GM19324 (cell line): ENCODE measurements around the gene LSM8.
"Not testable (repeated sequence)": the region's sequence is repeated elsewhere in the genome, so short reads cannot be mapped to it uniquely, and the experiment has no call there.

Experiments used
- ATAC-seq: cut with Tn5 transposase; IDR thresholded peaks from one replicate; pipeline ENCODE4 v1.9.1; 2021; ENCODE audit warnings: mild to moderate bottlenecking, moderate library complexity; ENCODE audit not compliant: unreplicated experiment, low FRiP score

LSM8 gene

DNA sequence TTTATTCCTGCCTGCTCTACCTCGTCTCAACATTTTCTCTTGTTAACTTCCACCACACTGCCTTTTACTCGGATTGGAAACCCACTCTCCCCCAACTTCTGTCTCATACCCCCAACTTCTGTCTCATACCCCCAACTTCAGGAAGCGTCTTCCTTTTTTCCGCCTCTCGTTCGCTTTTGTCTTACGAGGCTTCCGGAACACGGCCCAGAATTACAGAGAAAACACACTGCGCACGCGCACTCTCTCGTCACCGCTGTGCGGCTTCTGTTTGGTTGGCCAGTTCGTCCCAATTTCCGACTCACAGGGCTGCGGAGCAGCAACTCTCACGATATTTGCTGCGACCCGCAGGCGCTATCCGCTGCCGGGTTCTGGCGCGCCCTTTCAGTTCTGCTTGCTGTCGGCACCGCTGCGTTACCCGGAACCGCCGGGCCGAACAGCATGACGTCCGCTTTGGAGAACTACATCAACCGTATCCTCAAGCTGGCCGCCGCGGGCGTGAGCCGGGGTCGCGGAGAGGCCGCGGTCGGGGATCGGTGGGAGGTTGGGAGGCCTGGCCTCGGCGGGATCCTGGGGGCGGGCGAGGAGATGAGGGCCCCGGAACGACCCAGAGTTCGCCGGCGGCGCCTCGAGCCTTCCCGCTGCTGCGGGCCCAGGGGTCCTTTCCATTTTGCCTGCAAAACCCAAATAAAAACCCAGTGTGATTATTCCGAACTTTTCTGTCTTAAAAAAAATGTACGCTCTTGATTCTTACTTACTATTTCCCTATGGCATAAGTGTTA lies at the start of gene LSM8:
TSS of gene LSM8 (plus strand) at position 379 of the 779 bp plus-strand sequence. CDS start at position 439, 60 bp downstream.
- peak; percentile 100 for ATAC-seq

GRCh38 chr7:118134420-118134819 lies 49.5 kb upstream of the LSM8 start:
- not testable (repeated sequence) for ATAC-seq

DNA sequence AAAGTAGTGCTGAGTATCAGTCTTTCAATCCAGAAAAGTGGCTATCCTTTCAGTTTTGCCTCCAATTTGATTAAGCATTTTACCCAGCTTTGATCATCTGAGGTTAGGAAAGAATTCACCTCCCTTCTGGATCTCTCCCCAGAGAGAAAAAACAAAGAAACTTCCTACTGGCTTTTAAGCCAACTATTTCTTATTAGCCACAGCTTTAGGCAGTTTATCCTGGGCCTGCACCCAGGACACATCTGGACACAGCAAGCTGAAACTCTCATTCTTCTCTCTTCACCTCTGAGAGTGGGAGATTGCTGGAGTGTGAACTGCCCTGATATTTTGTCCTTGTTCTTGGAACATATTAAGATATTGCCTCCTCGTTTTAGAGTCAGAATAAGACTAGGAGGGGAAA lies 43.5 kb upstream of the LSM8 start:
- ATAC-seq: no peak

GRCh38 chr7:118142012-118142411 lies 42.0 kb upstream of the LSM8 start:
- no peak for ATAC-seq

DNA sequence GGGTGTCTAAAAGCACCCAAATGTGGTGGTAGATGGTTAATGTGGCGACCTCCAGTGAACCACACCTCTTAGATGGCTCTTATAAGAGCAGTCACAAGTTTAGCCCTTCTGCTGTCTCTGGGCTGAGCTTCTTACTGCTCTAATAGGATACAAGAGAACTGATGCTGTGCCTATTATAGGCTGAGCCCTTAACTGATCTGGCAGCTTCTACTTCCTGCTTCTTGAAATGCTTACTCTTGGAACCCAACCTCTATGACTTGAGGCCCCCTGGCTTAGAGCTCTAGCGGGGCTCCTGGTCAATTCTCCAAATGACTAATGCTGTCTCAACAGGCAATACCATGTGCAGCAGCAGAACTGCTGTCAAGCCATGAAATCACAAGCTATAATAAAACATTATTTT lies 35.0 kb upstream of the LSM8 start:
- ATAC-seq: no peak

DNA sequence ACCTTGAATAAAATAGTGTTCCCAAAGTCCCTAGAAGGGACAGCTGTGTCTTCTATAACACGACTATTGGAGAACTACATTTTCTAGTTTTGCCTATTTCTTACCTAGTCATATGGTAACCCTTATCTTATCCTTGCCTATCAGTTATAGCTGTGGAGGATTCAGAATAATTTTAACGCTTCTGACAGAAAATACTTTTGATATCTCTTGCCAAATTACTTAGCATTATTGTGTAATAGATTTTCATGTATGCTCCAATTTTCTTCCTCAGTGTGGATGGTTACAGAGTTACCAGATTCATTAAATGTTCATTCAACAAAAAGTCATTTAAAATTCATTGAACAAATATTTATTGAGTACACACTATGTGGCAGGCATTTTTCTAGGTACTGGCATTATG lies 34.6 kb upstream of the LSM8 start:
- no peak for ATAC-seq

GRCh38 chr7:118151671-118152070 lies 32.3 kb upstream of the LSM8 start:
- no peak for ATAC-seq

DNA sequence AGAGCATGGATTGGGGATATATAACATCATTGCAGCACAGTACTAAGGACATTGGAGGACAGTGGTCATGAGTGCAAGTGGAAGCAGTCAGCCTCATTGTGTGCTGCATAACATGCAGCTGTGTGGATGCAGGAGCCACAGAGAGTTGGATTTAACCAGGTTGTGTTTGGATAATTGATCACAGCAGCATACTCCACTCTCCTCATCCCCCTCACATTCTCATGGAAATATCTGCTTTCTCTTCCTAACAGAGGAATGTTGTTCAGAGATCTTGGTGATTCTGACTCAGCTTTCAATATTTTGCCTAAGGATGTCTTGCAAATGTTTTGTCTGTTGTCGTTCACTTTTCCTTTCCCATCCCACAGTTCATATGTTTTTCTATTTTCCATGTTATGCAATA lies 31.8 kb upstream of the LSM8 start:
- no peak for ATAC-seq

- ATAC-seq: no peak
These were observed 31.3 kb upstream of the LSM8 start for GRCh38 chr7:118152654-118153053.

- ATAC-seq: no peak
These were observed 30.3 kb upstream of the LSM8 start for GRCh38 chr7:118153551-118154177.

GRCh38 chr7:118158766-118159165 lies 25.2 kb upstream of the LSM8 start:
- ATAC-seq: no peak

GRCh38 chr7:118169146-118169545 lies 14.8 kb upstream of the LSM8 start:
- ATAC-seq: no peak

- ATAC-seq: no peak
These were observed 8.2 kb upstream of the LSM8 start for GRCh38 chr7:118175740-118176139.

- no peak for ATAC-seq
These were observed 4.8 kb upstream of the LSM8 start for GRCh38 chr7:118179191-118179590.

DNA sequence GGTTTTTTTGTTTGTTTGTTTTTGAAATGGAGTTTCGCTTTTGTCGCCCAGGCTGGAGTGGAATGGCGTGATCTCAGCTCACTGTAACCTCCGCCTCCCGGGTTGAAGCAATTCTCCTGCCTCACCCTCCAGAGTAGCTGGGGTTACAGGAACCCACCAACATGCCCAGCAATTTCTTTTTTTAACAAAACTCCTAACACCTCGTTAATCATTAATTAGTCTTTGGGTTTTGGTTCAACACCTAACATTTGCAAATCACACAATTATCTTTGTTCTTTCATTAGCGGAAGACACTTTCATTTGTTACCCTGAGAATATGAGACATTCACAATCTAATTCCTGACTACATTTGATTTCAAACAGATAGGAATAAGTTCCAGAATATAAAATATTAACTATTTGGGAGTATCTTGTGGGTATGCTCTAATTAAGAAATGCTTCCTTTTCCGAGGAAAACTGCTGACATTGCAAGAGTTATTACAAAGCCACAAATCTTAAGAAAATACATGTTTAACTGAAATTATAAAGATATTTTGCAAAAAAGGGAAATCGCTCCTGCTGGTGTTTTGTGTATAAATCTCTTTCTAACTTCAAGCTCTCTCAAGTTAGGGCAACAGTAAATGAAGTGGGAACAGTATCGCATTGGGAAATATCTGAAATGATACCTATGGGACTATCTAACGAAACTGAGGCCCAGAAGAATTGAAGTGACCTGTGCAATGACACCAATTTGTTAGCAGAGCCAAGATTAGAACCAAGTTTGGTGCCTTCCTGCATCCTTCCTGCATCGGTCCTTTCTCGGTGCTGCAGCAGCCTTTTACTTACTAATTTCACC lies 1.2 kb upstream of the LSM8 start:
- no peak for ATAC-seq

GRCh38 chr7:118183428-118183785 lies 557 bp upstream of the LSM8 start:
- ATAC-seq: peak; percentile 8

DNA sequence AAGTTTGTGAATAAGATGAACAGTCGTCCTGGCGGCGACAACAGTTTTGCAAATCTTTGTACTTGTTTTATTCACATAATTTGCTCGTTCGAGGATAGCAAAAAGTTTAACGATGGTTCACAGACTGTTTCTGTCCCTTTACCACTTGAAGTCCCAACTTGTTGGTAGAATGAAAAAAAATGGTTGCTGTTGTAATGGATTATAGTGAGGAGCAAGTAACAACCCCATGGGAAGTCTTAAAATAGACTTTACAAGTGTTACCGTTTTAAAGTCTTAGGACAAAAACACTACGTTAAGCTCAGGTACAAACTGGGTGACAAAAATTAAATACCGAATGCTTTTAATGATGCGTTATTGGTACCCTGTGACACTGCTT lies 589 bp downstream of the LSM8 start:
- ATAC-seq: no peak

DNA sequence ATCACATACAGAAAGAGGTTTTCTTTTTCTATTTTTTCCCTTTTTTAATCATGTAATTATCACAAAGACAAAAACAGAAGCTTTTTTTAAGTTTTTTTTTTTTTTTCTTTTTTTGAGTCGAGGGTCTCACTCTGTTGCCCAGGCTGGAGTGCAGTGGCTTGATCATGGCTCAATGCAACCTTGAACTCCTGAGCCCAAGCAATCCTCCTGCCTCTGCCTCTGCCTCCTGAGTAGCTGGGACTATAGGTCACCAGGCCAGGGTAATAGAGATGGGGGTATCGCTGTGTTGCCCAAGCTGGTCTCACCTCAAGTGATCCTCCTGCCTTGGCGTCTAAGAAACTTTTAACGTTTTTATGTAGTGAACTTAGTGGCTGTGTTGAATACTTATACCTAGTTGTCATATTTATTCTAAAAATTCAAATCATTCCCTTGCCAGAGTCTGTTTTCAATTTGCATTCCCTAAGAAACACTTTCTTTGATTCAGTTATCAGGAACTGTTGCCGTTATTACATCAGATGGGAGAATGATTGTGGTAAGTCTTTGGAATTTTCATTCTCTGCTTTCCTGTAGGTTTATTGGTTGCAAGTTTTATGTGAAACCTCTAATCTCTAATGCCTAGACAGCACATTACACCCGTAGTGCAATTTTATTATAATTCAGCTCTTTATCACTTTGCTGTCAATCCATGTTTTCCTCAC lies 1.3 kb downstream of the LSM8 start:
- no peak for ATAC-seq

- ATAC-seq: no peak
These were observed 2.5 kb downstream of the LSM8 start for GRCh38 chr7:118186501-118186900.

GRCh38 chr7:118194571-118194970 lies 10.6 kb downstream of the LSM8 start:
- no peak for ATAC-seq
